ENCODE data around the gene RAB11FIP2. TPM values are rescaled to one million over a fixed set of nuclear protein-coding genes. Genes with fewer than 3 reads are reported as not detected.
A peak's percentile ranks its signal among the peaks of the same experiment; 100 is the strongest.

RAB11FIP2 gene
- total RNA-seq, 1 donor = 35.5 TPM

GRCh38 chr10:118035354-118036005, 11.3 kb downstream of the RAB11FIP2 start:
- DNase-seq (ENCODE audit: low read depth) = no peak
- TF ChIP-seq, protein P1, sequence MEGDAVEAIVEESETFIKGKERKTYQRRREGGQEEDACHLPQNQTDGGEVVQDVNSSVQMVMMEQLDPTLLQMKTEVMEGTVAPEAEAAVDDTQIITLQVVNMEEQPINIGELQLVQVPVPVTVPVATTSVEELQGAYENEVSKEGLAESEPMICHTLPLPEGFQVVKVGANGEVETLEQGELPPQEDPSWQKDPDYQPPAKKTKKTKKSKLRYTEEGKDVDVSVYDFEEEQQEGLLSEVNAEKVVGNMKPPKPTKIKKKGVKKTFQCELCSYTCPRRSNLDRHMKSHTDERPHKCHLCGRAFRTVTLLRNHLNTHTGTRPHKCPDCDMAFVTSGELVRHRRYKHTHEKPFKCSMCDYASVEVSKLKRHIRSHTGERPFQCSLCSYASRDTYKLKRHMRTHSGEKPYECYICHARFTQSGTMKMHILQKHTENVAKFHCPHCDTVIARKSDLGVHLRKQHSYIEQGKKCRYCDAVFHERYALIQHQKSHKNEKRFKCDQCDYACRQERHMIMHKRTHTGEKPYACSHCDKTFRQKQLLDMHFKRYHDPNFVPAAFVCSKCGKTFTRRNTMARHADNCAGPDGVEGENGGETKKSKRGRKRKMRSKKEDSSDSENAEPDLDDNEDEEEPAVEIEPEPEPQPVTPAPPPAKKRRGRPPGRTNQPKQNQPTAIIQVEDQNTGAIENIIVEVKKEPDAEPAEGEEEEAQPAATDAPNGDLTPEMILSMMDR (IDR thresholded peaks at IDR 0.05; ENCODE audit: insufficient read depth, low read length) = no peak
- no peak overlapping the region for H3K4me3 ChIP-seq (ENCODE audit: low read depth, low read length)

- no peak overlapping the region for H3K4me3 ChIP-seq (ENCODE audit: low read depth, low read length)
- TF ChIP-seq, protein P1 (IDR thresholded peaks at IDR 0.05; ENCODE audit: insufficient read depth, low read length) = no peak
- DNase-seq (ENCODE audit: low read depth) = peak; percentile 34
Observed at GRCh38 chr10:118034791-118035261, 11.9 kb downstream of the RAB11FIP2 start.

DNA sequence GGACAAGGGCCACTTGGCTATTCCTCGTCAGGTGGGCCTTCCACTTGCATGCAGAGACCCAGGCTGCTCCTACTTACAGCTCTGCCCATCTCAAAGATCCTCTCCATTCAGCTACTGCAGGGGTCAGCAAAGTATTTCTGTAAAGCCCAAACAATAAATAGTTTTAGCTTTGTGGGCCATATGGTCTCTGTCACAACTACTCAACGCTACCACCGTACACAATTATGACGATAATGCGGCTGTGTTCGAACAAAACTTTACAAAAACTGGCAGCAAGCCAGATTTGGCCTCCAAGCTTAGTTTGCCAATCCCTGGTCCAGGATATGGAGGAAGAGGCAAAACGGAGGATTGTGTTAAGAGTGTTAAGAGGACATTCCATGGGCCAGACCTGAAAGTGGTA, 12.8 kb downstream of the RAB11FIP2 start:
- TF ChIP-seq, protein P1 (IDR thresholded peaks at IDR 0.05; ENCODE audit: insufficient read depth, low read length) = no peak
- H3K4me3 ChIP-seq (ENCODE audit: low read depth, low read length) = no peak overlapping the region
- no peak for DNase-seq (ENCODE audit: low read depth)

DNA sequence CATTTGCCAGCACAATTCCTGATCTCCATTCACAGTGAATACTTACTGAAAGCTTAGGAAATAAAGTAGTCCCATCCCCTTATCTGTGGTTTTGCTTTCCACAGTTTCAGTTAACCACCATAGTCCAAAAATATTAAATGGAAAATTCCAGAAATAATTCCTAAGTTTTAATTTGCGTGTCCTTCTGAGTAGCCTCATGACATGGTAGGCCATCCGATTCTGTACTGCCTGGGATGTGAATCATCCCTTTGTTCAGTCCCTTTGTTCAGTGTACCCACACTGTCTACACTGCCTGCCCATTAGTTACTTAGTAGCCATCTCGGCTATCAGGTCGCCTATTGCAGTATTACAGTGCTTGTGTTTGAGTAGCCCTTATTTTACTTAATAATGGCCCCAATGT, 14.2 kb downstream of the RAB11FIP2 start:
- H3K4me3 ChIP-seq (ENCODE audit: low read depth, low read length) = no peak overlapping the region
- DNase-seq (ENCODE audit: low read depth) = no peak

GRCh38 chr10:118031351-118032075, 15.2 kb downstream of the RAB11FIP2 start:
- no peak overlapping the region for H3K4me3 ChIP-seq (ENCODE audit: low read depth, low read length)
- DNase-seq (ENCODE audit: low read depth) = no peak
- TF ChIP-seq, protein P1 (IDR thresholded peaks at IDR 0.05; ENCODE audit: insufficient read depth, low read length) = no peak

More for the DNA sequence above, 14.2 kb downstream of the RAB11FIP2 start:
- TF ChIP-seq, protein P1 (IDR thresholded peaks at IDR 0.05; ENCODE audit: insufficient read depth, low read length) = no peak

DNA sequence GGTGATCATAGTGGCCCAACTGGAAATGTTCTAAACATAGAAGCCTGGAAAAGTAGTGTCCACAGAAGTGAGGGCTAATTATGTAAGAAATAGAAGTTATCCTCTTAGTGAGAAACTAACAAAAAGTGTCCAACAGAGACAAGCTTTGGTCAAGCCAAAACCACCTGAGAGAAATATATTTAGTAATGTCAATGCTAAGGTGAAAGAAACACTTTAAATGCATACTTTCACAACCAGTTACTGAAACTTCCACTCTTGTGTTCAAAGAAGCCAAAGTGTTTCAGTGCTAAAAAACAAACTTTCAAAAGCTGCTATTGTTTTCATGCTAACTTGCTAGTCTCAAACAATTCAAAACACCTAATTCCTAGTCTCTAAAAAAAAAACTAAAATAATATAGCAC, 18.1 kb downstream of the RAB11FIP2 start:
- TF ChIP-seq, protein P1 (IDR thresholded peaks at IDR 0.05; ENCODE audit: insufficient read depth, low read length) = no peak
- H3K4me3 ChIP-seq (ENCODE audit: low read depth, low read length) = no peak overlapping the region
- no peak for DNase-seq (ENCODE audit: low read depth)
